Aorta (tissue), 5 donors: Measurements from ENCODE around the gene RPL37A. TPM values are rescaled to one million over a fixed set of nuclear protein-coding genes. Genes with fewer than 3 reads are reported as not detected.

ENCODE experiments used
- ATAC-seq: fragments of 200-7000 bp; cut with Tn5 transposase; one replicate; pipeline ENCODE4 v1.9.1; 2022; ENCODE audit warnings: moderate library complexity; ENCODE audit not compliant: low FRiP score
- DNase-seq, 2 donors: peaks; one replicate each; pipeline ENCODE4 v3.0.0-alpha.2; 2020
- H3K27ac ChIP-seq, 2 donors: one replicate each; pipeline ENCODE4 v1.5.1; 2013; ENCODE audit warnings: low read length in 2 of 2, mild to moderate bottlenecking in 2 of 2, moderate library complexity in 2 of 2, control low read depth in 1 of 2, inconsistent platforms in 1 of 2, low read depth in 1 of 2
- H3K27me3 ChIP-seq, 2 donors: one replicate each; pipeline ENCODE4 v1.6.1; 2013; ENCODE audit warnings: control low read depth in 1 of 2, low read length in 1 of 2, mild to moderate bottlenecking in 1 of 2, moderate library complexity in 1 of 2; ENCODE audit not compliant: insufficient read depth in 2 of 2, control insufficient read depth in 1 of 2
- H3K36me3 ChIP-seq, 2 donors: one replicate each; pipeline ENCODE4 v1.6.1; 2013; ENCODE audit warnings: control low read depth in 1 of 2, low read length in 1 of 2, mild to moderate bottlenecking in 1 of 2; ENCODE audit not compliant: insufficient read depth in 2 of 2, control insufficient read depth in 1 of 2
- H3K4me1 ChIP-seq, 2 donors: one replicate each; pipeline ENCODE4 v1.6.1; 2013; ENCODE audit warnings: low read length in 2 of 2, control low read depth in 1 of 2, mild to moderate bottlenecking in 1 of 2, moderate library complexity in 1 of 2; ENCODE audit not compliant: insufficient read depth in 2 of 2, control insufficient read depth in 1 of 2
- H3K4me3 ChIP-seq, 2 donors: one replicate each; pipeline ENCODE4 v1.5.1; 2013; ENCODE audit warnings: low read length in 2 of 2, control low read depth in 1 of 2, mild to moderate bottlenecking in 1 of 2
- H3K9me3 ChIP-seq: one replicate; pipeline ENCODE4 v1.6.1; 2013; ENCODE audit warnings: mild to moderate bottlenecking, low read length; ENCODE audit not compliant: control insufficient read depth
- WGBS, 2 donors: extraction: QIAGEN DNeasy Blood & Tissue Kit; methylation state at CpG; one replicate each; pipeline ENCODE4 v1.1.7; 2013; 5-methylcytosine and 5-hydroxymethylcytosine counted together
- intact Hi-C, 2 donors: fragments of 100-400 bp; cut with DNase I; formaldehyde crosslinking; loops; one replicate each; pipeline versions ENCODE4 v1.14.2 to v1.15.0; 2022
- long read RNA-seq, 2 donors: library from polyadenylated mRNA; unstranded; transcript quantifications; one replicate each; pipeline ENCODE4 v2.0.0, GENCODE V29; 2020 to 2021
- polyA plus RNA-seq, 2 donors: library from polyadenylated mRNA; stranded (reverse); fragments of 200-250 nt; gene quantifications; one replicate each; pipeline ENCODE4 v1.2.3, GENCODE V29; 2013
- total RNA-seq, 2 donors: library from RNA; stranded (reverse); fragmentation: NEBNext Ultra II Directional; extraction: Animal tissue kit (Norgen Biotek cat#: 25700); gene quantifications; one replicate each; pipeline ENCODE4 v1.2.1, GENCODE V29; 2021
- donor health status: healthy with polysubstance abuse.
- donor health status: Bipolar disorder and iron deficiency.
- donor health status: DM: no; HTN: no; CAD: no.
- donor health status: DM: no; HTN: no; CAD: no.
- donor health status: DM: yes; HTN: yes; CAD: no.

Gene RPL37A
- total RNA-seq = 1,000 to 10,000 TPM; 1,684 to 1,766 TPM
- polyA plus RNA-seq = 1,000 to 10,000 TPM; 4,723 to 6,118 TPM
- long read RNA-seq, donor 1, transcript RPL37A-210 (4 exons, 3,647 nt) = major isoform, 97 of 118 reads
- long read RNA-seq, donor 1, transcript RPL37A-209 (3 exons, 1,701 nt) = minor isoform, 7 of 118 reads
- long read RNA-seq, donor 1, partial matches to known transcripts = 5 of 118 reads
- long read RNA-seq, donor 1, other reads (novel, unspliced or antisense) = 4 of 118 reads
- long read RNA-seq, donor 2, transcript RPL37A-201 (3 exons, 742 nt) = minor isoform, 10 of 75 reads
- long read RNA-seq, donor 2, transcript RPL37A-210 (4 exons, 3,647 nt) = major isoform, 60 of 75 reads
- long read RNA-seq, donor 2, partial matches to known transcripts = 2 of 75 reads
- long read RNA-seq, donor 2, other reads (novel, unspliced or antisense) = 2 of 75 reads

- WGBS, 2 donors = 0 to 1% methylated on average over 54 of the region's 54 CpGs
- peaks cover 0 to 3% of the 10 kb centered on the region in 2 donors for H3K36me3 ChIP-seq
- no peaks in the 10 kb centered on the region for H3K4me1 ChIP-seq
- no peaks in the 10 kb centered on the region for H3K27me3 ChIP-seq
- intact Hi-C loops = no loop called here
- peak; percentile 98 for ATAC-seq
- H3K27ac ChIP-seq = peak within 1 kb of the TSS in 1 of 2 donors; percentile 75
- no peaks in the 10 kb centered on the region for H3K9me3 ChIP-seq
- H3K4me3 ChIP-seq = peak within 1 kb of the TSS; percentile 42 to 63
- peak; percentile 96 to 97 for DNase-seq
Measured at GRCh38 chr2:216498379-216499352, at the start of gene RPL37A. TSS of gene RPL37A (plus strand) at chr2:216498844. CDS start at chr2:216498875, 31 bp downstream.

DNA sequence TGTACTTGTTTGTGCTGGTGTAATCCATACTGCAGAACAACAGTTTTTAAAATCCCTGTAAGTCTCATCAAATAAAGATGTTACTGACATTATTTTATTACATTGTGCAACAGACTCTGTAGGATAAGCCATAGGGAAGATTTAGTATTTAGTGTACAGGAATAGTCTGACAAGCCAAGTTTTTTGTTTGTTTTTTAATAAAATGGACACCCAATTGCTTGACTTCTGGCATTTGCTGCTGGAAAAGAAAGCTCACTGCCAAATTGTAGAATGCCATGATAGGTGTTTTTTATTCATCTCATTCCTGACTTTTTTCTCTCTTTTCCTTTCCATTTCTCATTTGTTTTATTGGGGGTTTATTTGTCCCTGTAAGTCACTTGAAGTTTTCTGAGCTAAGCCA, 48.3 kb upstream of the RPL37A start:
- no peak for DNase-seq
- Histone ChIP-seq H3K27ac (no peak overlapping the region), H3K4me3 (no peak overlapping the region), H3K9me3 (no peaks in the 10 kb centered on the region), H3K4me1 (no peaks in the 10 kb centered on the region), H3K36me3 (peaks cover 8 to 13% of the 10 kb centered on the region in 2 donors), H3K27me3 (no peaks in the 10 kb centered on the region)
- intact Hi-C loops = no loop called here
- ATAC-seq = no peak

- ATAC-seq (no peak), DNase-seq (no peak)
- H3K27me3 ChIP-seq = no peaks in the 10 kb centered on the region
- H3K27ac ChIP-seq = no peak overlapping the region
- peaks cover 8 to 13% of the 10 kb centered on the region in 2 donors for H3K36me3 ChIP-seq
- H3K4me3 ChIP-seq = no peak overlapping the region
- 92 to 94% methylated on average over 7 of the region's 7 CpGs for WGBS, 2 donors
- H3K4me1 ChIP-seq = no peaks in the 10 kb centered on the region
- H3K9me3 ChIP-seq = no peaks in the 10 kb centered on the region
- intact Hi-C loops = no loop called here
Measured at GRCh38 chr2:216450784-216451183, 47.9 kb upstream of the RPL37A start.

GRCh38 chr2:216453955-216454614, 44.6 kb upstream of the RPL37A start:
- no peaks in the 10 kb centered on the region for H3K4me1 ChIP-seq
- no peak overlapping the region for H3K27ac ChIP-seq
- 99% methylated on average over 4 of the region's 4 CpGs for WGBS, 2 donors
- no peaks in the 10 kb centered on the region for H3K9me3 ChIP-seq
- no peak for DNase-seq
- H3K27me3 ChIP-seq = no peaks in the 10 kb centered on the region
- intact Hi-C loops = no loop called here
- no peak for ATAC-seq
- peaks cover 0 to 5% of the 10 kb centered on the region in 2 donors for H3K36me3 ChIP-seq
- no peak overlapping the region for H3K4me3 ChIP-seq

DNA sequence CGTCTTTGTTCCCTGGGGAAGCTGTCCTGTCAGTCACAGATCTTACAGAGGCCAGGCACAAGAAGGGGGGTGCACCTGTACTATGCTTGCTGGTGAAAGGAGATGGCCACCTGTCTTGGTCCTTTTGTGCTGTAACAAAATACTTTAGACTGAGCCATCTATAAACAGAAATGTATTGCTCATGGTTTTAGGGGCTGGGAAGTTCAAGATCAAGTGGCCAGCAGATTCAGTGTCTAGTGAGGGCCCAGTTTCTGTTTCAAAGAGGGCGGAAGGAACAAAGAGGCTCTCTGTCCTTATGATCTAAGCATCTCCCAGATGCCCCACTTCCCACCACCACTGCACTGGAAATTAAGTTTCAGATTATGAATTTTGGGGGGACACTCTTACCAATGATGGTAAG, 35.5 kb upstream of the RPL37A start:
- H3K36me3 ChIP-seq = no peaks in the 10 kb centered on the region
- no peaks in the 10 kb centered on the region for H3K4me1 ChIP-seq
- 85 to 91% methylated on average over 2 of the region's 2 CpGs for WGBS, 2 donors
- intact Hi-C loops = no loop called here
- H3K9me3 ChIP-seq = no peaks in the 10 kb centered on the region
- no peak overlapping the region for H3K4me3 ChIP-seq
- DNase-seq = no peak
- no peak for ATAC-seq
- H3K27me3 ChIP-seq = no peaks in the 10 kb centered on the region
- no peak overlapping the region for H3K27ac ChIP-seq

DNA sequence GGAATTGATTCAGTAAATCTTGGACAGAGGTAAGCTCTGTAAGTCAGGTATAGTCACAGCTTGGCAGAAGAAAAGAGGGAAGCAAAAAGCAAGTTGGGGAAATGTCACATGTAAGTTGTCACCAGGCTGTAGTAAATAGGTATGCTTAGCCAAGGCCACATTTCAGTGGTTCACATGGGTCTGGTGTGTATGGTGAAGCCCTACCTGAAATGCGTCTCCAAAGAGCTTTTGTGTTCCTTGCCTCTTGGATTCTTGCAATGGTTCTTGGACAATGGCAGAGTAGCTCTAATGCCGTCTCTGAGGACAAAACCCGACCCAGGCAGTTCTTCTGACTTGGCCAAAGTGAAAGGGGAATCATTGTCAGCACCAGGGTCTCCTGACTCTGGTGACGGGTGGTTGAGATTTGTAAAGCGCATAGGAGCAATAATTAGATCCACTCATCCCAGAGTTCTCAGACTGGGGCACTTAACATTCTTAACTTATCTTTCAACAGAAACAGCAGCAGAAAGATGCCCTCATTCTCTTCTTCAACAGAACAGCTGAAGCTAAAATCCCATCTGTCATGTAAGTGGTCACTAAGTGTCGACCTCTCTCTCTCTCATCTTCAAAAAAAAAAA, 34.4 kb upstream of the RPL37A start:
- no peaks in the 10 kb centered on the region for H3K36me3 ChIP-seq

GRCh38 chr2:216465579-216466195, 33.0 kb upstream of the RPL37A start:
- Histone ChIP-seq H3K4me1 (no peaks in the 10 kb centered on the region), H3K27ac (no peak overlapping the region), H3K36me3 (peaks cover 0 to 2% of the 10 kb centered on the region in 2 donors), H3K9me3 (no peaks in the 10 kb centered on the region), H3K4me3 (no peak overlapping the region), H3K27me3 (no peaks in the 10 kb centered on the region)
- no peak for DNase-seq
- 65 to 66% methylated on average over 5 of the region's 5 CpGs for WGBS, 2 donors
- intact Hi-C loops = no loop called here
- ATAC-seq = no peak

More for the DNA sequence above, 34.4 kb upstream of the RPL37A start:
- ATAC-seq (no peak), DNase-seq (no peak)
- intact Hi-C loops = no loop called here
- H3K27ac ChIP-seq = no peak overlapping the region
- H3K4me1 ChIP-seq = no peaks in the 10 kb centered on the region
- H3K9me3 ChIP-seq = no peaks in the 10 kb centered on the region
- no peaks in the 10 kb centered on the region for H3K27me3 ChIP-seq
- WGBS, 2 donors = 82 to 89% methylated on average over 6 of the region's 6 CpGs
- H3K4me3 ChIP-seq = no peak overlapping the region

DNA sequence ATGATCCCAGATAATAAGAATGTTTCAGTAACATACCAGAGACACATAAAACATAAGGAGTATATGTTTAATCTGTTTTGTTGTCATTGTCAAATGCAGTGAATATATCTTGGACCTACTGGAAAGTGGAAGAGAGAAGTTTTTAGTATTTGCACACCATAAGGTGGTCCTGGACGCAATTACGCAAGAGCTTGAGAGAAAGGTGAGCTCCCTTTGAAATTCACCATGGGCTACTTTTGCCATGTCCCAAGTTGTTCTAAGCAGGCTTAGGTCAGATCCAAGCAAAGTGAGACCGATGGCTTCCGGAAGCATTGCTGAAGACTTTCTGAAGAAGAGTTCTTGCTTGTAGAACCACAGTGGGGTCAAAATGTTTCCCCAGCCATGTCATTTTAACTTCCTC, 30.8 kb upstream of the RPL37A start:
- DNase-seq = no peak
- WGBS, 2 donors = 95% methylated on average over 4 of the region's 4 CpGs
- Histone ChIP-seq H3K9me3 (no peaks in the 10 kb centered on the region), H3K4me1 (no peaks in the 10 kb centered on the region), H3K4me3 (no peak overlapping the region), H3K27ac (no peak overlapping the region), H3K27me3 (no peaks in the 10 kb centered on the region), H3K36me3 (peaks cover 0 to 4% of the 10 kb centered on the region in 2 donors)
- intact Hi-C loops = no loop called here
- ATAC-seq = no peak
